Naive thymus-derived CD8-positive, alpha-beta T cell (primary cell): Measurements from ENCODE around the gene PXDN. TPM values are rescaled to one million over a fixed set of nuclear protein-coding genes. Genes with fewer than 3 reads are reported as not detected.
A peak's percentile ranks its signal among the peaks of the same experiment; 100 is the strongest.

ENCODE experiments used
- ATAC-seq, 2 donors: fragments of 150-1000 bp; cut with Tn5 transposase in 1 of 2; sonication (Bioruptor Pico), chemical (Tn5 transposase) in 1 of 2; 1 replicate in 1 of 2; 2 replicates in 1 of 2; pipeline ENCODE4 v1.10.0; 2021; ENCODE audit warnings: mild to moderate bottlenecking in 2 of 2, moderate library complexity in 2 of 2
- POLR2A ChIA-PET: fragments of 350-600 bp; sonication (Branson Sonifier 250); formaldehyde crosslinking; loops from one replicate; lab custom pipeline; 2021; ENCODE audit warnings: antibody characterized with exemption; lab: Charles Lee
- DNase-seq, 10 donors: peaks; one replicate each; pipeline versions ENCODE4 v3.0.0 to v3.0.0-alpha.2; 2020 to 2022
- H3K27ac Mint-ChIP-seq, 10 donors: one replicate each; pipeline ENCODE4 v1.8.0; 2020 to 2022; ENCODE audit warnings: mild to moderate bottlenecking in 10 of 10, mixed read lengths in 10 of 10, moderate library complexity in 4 of 10, inconsistent platforms in 1 of 10
- H3K27me3 Mint-ChIP-seq, 5 donors: one replicate each; pipeline ENCODE4 v1.8.0; 2021 to 2022; ENCODE audit warnings: mixed read lengths in 5 of 5
- H3K36me3 Mint-ChIP-seq, 3 donors: one replicate each; pipeline ENCODE4 v1.8.0; 2020 to 2022; ENCODE audit warnings: mixed read lengths in 3 of 3, mild to moderate bottlenecking in 2 of 3, inconsistent platforms in 1 of 3
- H3K4me1 Mint-ChIP-seq, 4 donors: one replicate each; pipeline ENCODE4 v1.8.0; 2021 to 2022; ENCODE audit warnings: mixed read lengths in 4 of 4
- H3K4me3 Mint-ChIP-seq, 10 donors: one replicate each; pipeline ENCODE4 v1.8.0; 2020 to 2022; ENCODE audit warnings: mild to moderate bottlenecking in 10 of 10, mixed read lengths in 10 of 10, moderate library complexity in 6 of 10, inconsistent platforms in 1 of 10
- H3K9me3 Mint-ChIP-seq, 9 donors: one replicate each; pipeline ENCODE4 v1.8.0; 2020 to 2022; ENCODE audit warnings: mixed read lengths in 9 of 9, mild to moderate bottlenecking in 3 of 9, inconsistent platforms in 1 of 9, moderate library complexity in 1 of 9
- polyA plus RNA-seq, 3 donors: library from polyadenylated mRNA; unstranded; fragments of 300-500 nt; fragmentation: Illumina TruSeq; gene quantifications; one replicate each; pipeline ENCODE4 v1.2.3, GENCODE V29; 2021
- total RNA-seq, 8 experiments: library from RNA in 2 of 8; stranded (reverse) in 2 of 8; gene quantifications; one replicate each; pipeline ENCODE4 v1.2.3 and lab custom pipeline; 2021 to 2026

Gene PXDN
- total and polyA plus RNA-seq, 5 experiments from 2014 or later: 0.42 to 2.0 (median 1.4) TPM

GRCh38 chr2:1662606-1663180, 81.6 kb downstream of the PXDN start:
- H3K27me3 Mint-ChIP-seq: peaks cover 0 to 34% (median 15%) of the 10 kb centered on the region in 5 donors
- peaks cover 0 to 3% (median 0%) of the 10 kb centered on the region in 4 donors for H3K4me1 Mint-ChIP-seq

GRCh38 chr2:1661891-1662605, 82.3 kb downstream of the PXDN start:
- Mint-ChIP-seq H3K27ac (peak overlapping the region in 1 of 10 donors; percentile 20), H3K4me1 (peaks cover 0 to 3% (median 0%) of the 10 kb centered on the region in 4 donors), H3K4me3 (no peak overlapping the region), H3K36me3 (no peaks in the 10 kb centered on the region), H3K9me3 (no peaks in the 10 kb centered on the region), H3K27me3 (peaks cover 0 to 36% (median 22%) of the 10 kb centered on the region in 5 donors)
- DNase-seq (no peak), ATAC-seq (no peak)
- POLR2A ChIA-PET: no interaction called here

More at GRCh38 chr2:1662606-1663180, 81.6 kb downstream of the PXDN start:
- POLR2A ChIA-PET: no interaction called here
- no peak for ATAC-seq
- H3K4me3 Mint-ChIP-seq: no peak overlapping the region
- DNase-seq: no peak
- no peaks in the 10 kb centered on the region for H3K9me3 Mint-ChIP-seq
- no peak overlapping the region for H3K27ac Mint-ChIP-seq
- H3K36me3 Mint-ChIP-seq: no peaks in the 10 kb centered on the region

- H3K4me3 Mint-ChIP-seq: no peak overlapping the region
- no peaks in the 10 kb centered on the region for H3K9me3 Mint-ChIP-seq
- POLR2A ChIA-PET: no interaction called here
- H3K27ac Mint-ChIP-seq: peak overlapping the region in 1 of 10 donors; percentile 31
- peaks cover 0 to 3% (median 0%) of the 10 kb centered on the region in 4 donors for H3K4me1 Mint-ChIP-seq
- H3K36me3 Mint-ChIP-seq: no peaks in the 10 kb centered on the region
- DNase-seq (no peak), ATAC-seq (no peak)
- peaks cover 0 to 36% (median 24%) of the 10 kb centered on the region in 5 donors for H3K27me3 Mint-ChIP-seq
These were observed 83.4 kb downstream of the PXDN start for GRCh38 chr2:1660656-1661640.

- POLR2A ChIA-PET: no interaction called here
These were observed 84.3 kb downstream of the PXDN start for GRCh38 chr2:1659951-1660565.

GRCh38 chr2:1658394-1659151, 85.7 kb downstream of the PXDN start:
- DNase-seq (no peak), ATAC-seq (no peak)
- Mint-ChIP-seq H3K27me3 (peaks cover 0 to 33% (median 24%) of the 10 kb centered on the region in 5 donors), H3K4me1 (peaks cover 0 to 3% (median 0%) of the 10 kb centered on the region in 4 donors), H3K9me3 (no peaks in the 10 kb centered on the region), H3K36me3 (no peaks in the 10 kb centered on the region), H3K27ac (no peak overlapping the region), H3K4me3 (no peak overlapping the region)
- POLR2A ChIA-PET: no interaction called here

More at GRCh38 chr2:1659951-1660565, 84.3 kb downstream of the PXDN start:
- no peak overlapping the region for H3K4me3 Mint-ChIP-seq
- no peak overlapping the region for H3K27ac Mint-ChIP-seq
- H3K27me3 Mint-ChIP-seq: peaks cover 0 to 33% (median 24%) of the 10 kb centered on the region in 5 donors
- H3K4me1 Mint-ChIP-seq: peaks cover 0 to 3% (median 0%) of the 10 kb centered on the region in 4 donors
- H3K9me3 Mint-ChIP-seq: no peaks in the 10 kb centered on the region
- no peak for DNase-seq
- ATAC-seq: no peak
- H3K36me3 Mint-ChIP-seq: no peaks in the 10 kb centered on the region

GRCh38 chr2:1656961-1657841, 87.1 kb downstream of the PXDN start:
- Mint-ChIP-seq H3K27me3 (peaks cover 0 to 32% (median 24%) of the 10 kb centered on the region in 5 donors), H3K4me3 (no peak overlapping the region), H3K36me3 (no peaks in the 10 kb centered on the region), H3K9me3 (no peaks in the 10 kb centered on the region), H3K4me1 (peaks cover 0 to 3% (median 0%) of the 10 kb centered on the region in 4 donors), H3K27ac (peak overlapping the region in 2 of 10 donors; percentile 13 to 58)
- POLR2A ChIA-PET: no interaction called here
- ATAC-seq: no peak
- no peak for DNase-seq

GRCh38 chr2:1656326-1656960, 87.9 kb downstream of the PXDN start:
- Mint-ChIP-seq H3K4me1 (peaks cover 0 to 3% (median 0%) of the 10 kb centered on the region in 4 donors), H3K36me3 (no peaks in the 10 kb centered on the region), H3K9me3 (no peaks in the 10 kb centered on the region), H3K4me3 (no peak overlapping the region), H3K27me3 (peaks cover 0 to 32% (median 24%) of the 10 kb centered on the region in 5 donors), H3K27ac (no peak overlapping the region)
- DNase-seq (no peak), ATAC-seq (no peak)
- POLR2A ChIA-PET: no interaction called here

GRCh38 chr2:1655461-1655860, 88.9 kb downstream of the PXDN start:
- ATAC-seq (no peak), DNase-seq (no peak)
- no peak overlapping the region for H3K4me3 Mint-ChIP-seq
- H3K4me1 Mint-ChIP-seq: peaks cover 0 to 4% (median 0%) of the 10 kb centered on the region in 4 donors
- no peak overlapping the region for H3K27ac Mint-ChIP-seq
- H3K9me3 Mint-ChIP-seq: no peaks in the 10 kb centered on the region
- no peaks in the 10 kb centered on the region for H3K36me3 Mint-ChIP-seq
- peaks cover 0 to 27% (median 22%) of the 10 kb centered on the region in 5 donors for H3K27me3 Mint-ChIP-seq
- POLR2A ChIA-PET: no interaction called here

GRCh38 chr2:1654696-1655374, 89.5 kb downstream of the PXDN start:
- peaks cover 0 to 4% (median 0%) of the 10 kb centered on the region in 9 donors for H3K9me3 Mint-ChIP-seq
- DNase-seq (no peak), ATAC-seq (no peak)
- peaks cover 0 to 24% (median 20%) of the 10 kb centered on the region in 5 donors for H3K27me3 Mint-ChIP-seq
- POLR2A ChIA-PET: no interaction called here
- peaks cover 0 to 5% (median 0%) of the 10 kb centered on the region in 4 donors for H3K4me1 Mint-ChIP-seq
- H3K4me3 Mint-ChIP-seq: no peak overlapping the region
- H3K36me3 Mint-ChIP-seq: no peaks in the 10 kb centered on the region
- no peak overlapping the region for H3K27ac Mint-ChIP-seq

- no peaks in the 10 kb centered on the region for H3K36me3 Mint-ChIP-seq
- H3K4me1 Mint-ChIP-seq: peaks cover 0 to 5% (median 0%) of the 10 kb centered on the region in 4 donors
- H3K9me3 Mint-ChIP-seq: peaks cover 0 to 5% (median 0%) of the 10 kb centered on the region in 9 donors
- H3K27ac Mint-ChIP-seq: no peak overlapping the region
- no peak overlapping the region for H3K4me3 Mint-ChIP-seq
- POLR2A ChIA-PET: no interaction called here
- no peak for DNase-seq
- H3K27me3 Mint-ChIP-seq: peaks cover 0 to 23% (median 18%) of the 10 kb centered on the region in 5 donors
- no peak for ATAC-seq
These were observed 90.2 kb downstream of the PXDN start for GRCh38 chr2:1653956-1654695.
